Kidney (tissue), 14 donors: Measurements from ENCODE around the gene PAFAH1B2. TPM values are rescaled to one million over a fixed set of nuclear protein-coding genes. Genes with fewer than 3 reads are reported as not detected.
"Not testable (repeated sequence)": the region's sequence is repeated elsewhere in the genome, so short reads cannot be mapped to it uniquely, and the experiment has no call there.

Source experiments
- DNase-seq, 5 donors: peaks; one replicate each; pipeline ENCODE4 v3.0.0-alpha.2; 2013 to 2020
- FAIRE-seq: peaks from 2 replicates; lab custom pipeline; 2012; peaks lifted over from hg19 to GRCh38; lab: Jason Lieb, UNC
- H3K27ac ChIP-seq, 2 donors: one replicate each; pipeline ENCODE4 v1.7.0; 2013; ENCODE audit warnings: low read depth in 2 of 2, low read length in 2 of 2, inconsistent platforms in 1 of 2
- H3K27me3 ChIP-seq: one replicate; pipeline ENCODE4 v1.7.1; 2013; ENCODE audit warnings: low read length, inconsistent platforms; ENCODE audit not compliant: control insufficient read depth, insufficient read depth
- H3K36me3 ChIP-seq, 3 donors: one replicate each; pipeline versions ENCODE4 v1.7.0 to v1.7.1; 2013; ENCODE audit warnings: low read length in 3 of 3, control low read depth in 1 of 3, inconsistent platforms in 1 of 3; ENCODE audit not compliant: insufficient read depth in 3 of 3, control insufficient read depth in 2 of 3
- H3K4me1 ChIP-seq, 3 donors: one replicate each; pipeline versions ENCODE4 v1.7.0 to v1.7.1; 2013; ENCODE audit warnings: low read length in 3 of 3, inconsistent platforms in 1 of 3, low read depth in 1 of 3; ENCODE audit not compliant: control insufficient read depth in 2 of 3, insufficient read depth in 2 of 3
- H3K4me3 ChIP-seq, 3 donors: one replicate each; pipeline versions ENCODE4 v1.7.0 to v1.8.1; 2013; ENCODE audit warnings: low read length in 3 of 3, control low read depth in 1 of 3, inconsistent platforms in 1 of 3
- H3K9ac ChIP-seq, 3 donors: one replicate each; pipeline versions ENCODE4 v1.7.0 to v1.7.1; 2013; ENCODE audit warnings: low read length in 3 of 3, control low read depth in 1 of 3, inconsistent platforms in 1 of 3
- H3K9me3 ChIP-seq, 3 donors: one replicate each; pipeline versions ENCODE4 v1.7.0 to v1.7.1; 2013; ENCODE audit warnings: low read length in 3 of 3, control low read depth in 1 of 3, inconsistent platforms in 1 of 3; ENCODE audit not compliant: control insufficient read depth in 2 of 3, insufficient read depth in 1 of 3
- intact Hi-C: fragments of 100-400 bp; cut with DNase I; formaldehyde crosslinking; loops from one replicate; pipeline ENCODE4 v1.11.1; 2022
- polyA plus RNA-seq: library from polyadenylated mRNA; stranded (reverse); fragments of 350-450 nt; fragmentation: Illumina TruSeq; extraction: RNeasy Lipid Tissue Mini Kit (QIAGEN cat#74804); gene quantifications from one replicate; pipeline ENCODE4 v1.2.3, GENCODE V29; 2014; ENCODE audit warnings: low read depth, low replicate concordance; ENCODE audit not compliant: insufficient read depth
- total RNA-seq: library from RNA; stranded (reverse); fragmentation: NEBNext Ultra II Directional; extraction: Animal tissue kit (Norgen Biotek cat#: 25700); gene quantifications from one replicate; pipeline ENCODE4 v1.2.1, GENCODE V29; 2021
- TF ChIP-seq, protein P1 (sequence below): IDR thresholded peaks from 3 replicates; pipeline ENCODE4 v1.5.1; 2012; ENCODE audit warnings: mild to moderate bottlenecking, moderate library complexity, borderline replicate concordance; ENCODE audit not compliant: insufficient read depth; ENCODE audit errors: extremely low read depth
- donor health status: control.
- donor health status: control.
- donor health status: control.
- donor health status: control.
- donor health status: control.
- donor health status: DM: yes; HTN: yes; CAD: no.
- donor health status: Normal renal cell carcinoma (clear cell type).

The PAFAH1B2 gene
- total and polyA plus RNA-seq, 2 donors from 2014 or later = 29.4 to 90.2 TPM

GRCh38 chr11:117130879-117131278 is 13.2 kb upstream of the PAFAH1B2 start:
- Histone ChIP-seq H3K36me3 (no peaks in the 10 kb centered on the region), H3K27me3 (no peaks in the 10 kb centered on the region), H3K4me1 (no peaks in the 10 kb centered on the region), H3K9ac (no peak overlapping the region), H3K27ac (no peak overlapping the region), H3K9me3 (no peaks in the 10 kb centered on the region), H3K4me3 (no peak overlapping the region)
- intact Hi-C loops = no loop called here
- TF ChIP-seq, protein P1, sequence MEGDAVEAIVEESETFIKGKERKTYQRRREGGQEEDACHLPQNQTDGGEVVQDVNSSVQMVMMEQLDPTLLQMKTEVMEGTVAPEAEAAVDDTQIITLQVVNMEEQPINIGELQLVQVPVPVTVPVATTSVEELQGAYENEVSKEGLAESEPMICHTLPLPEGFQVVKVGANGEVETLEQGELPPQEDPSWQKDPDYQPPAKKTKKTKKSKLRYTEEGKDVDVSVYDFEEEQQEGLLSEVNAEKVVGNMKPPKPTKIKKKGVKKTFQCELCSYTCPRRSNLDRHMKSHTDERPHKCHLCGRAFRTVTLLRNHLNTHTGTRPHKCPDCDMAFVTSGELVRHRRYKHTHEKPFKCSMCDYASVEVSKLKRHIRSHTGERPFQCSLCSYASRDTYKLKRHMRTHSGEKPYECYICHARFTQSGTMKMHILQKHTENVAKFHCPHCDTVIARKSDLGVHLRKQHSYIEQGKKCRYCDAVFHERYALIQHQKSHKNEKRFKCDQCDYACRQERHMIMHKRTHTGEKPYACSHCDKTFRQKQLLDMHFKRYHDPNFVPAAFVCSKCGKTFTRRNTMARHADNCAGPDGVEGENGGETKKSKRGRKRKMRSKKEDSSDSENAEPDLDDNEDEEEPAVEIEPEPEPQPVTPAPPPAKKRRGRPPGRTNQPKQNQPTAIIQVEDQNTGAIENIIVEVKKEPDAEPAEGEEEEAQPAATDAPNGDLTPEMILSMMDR = no peak
- DNase-seq (no peak), FAIRE-seq (no peak)

GRCh38 chr11:117134431-117134830 is 9.7 kb upstream of the PAFAH1B2 start:
- Histone ChIP-seq H3K27ac (no peak overlapping the region), H3K4me3 (no peak overlapping the region), H3K27me3 (no peaks in the 10 kb centered on the region), H3K9me3 (no peaks in the 10 kb centered on the region), H3K4me1 (no peaks in the 10 kb centered on the region), H3K36me3 (no peaks in the 10 kb centered on the region), H3K9ac (no peak overlapping the region)
- TF ChIP-seq, protein P1 = no peak
- FAIRE-seq (no peak), DNase-seq (no peak)
- intact Hi-C loops = no loop called here

DNA sequence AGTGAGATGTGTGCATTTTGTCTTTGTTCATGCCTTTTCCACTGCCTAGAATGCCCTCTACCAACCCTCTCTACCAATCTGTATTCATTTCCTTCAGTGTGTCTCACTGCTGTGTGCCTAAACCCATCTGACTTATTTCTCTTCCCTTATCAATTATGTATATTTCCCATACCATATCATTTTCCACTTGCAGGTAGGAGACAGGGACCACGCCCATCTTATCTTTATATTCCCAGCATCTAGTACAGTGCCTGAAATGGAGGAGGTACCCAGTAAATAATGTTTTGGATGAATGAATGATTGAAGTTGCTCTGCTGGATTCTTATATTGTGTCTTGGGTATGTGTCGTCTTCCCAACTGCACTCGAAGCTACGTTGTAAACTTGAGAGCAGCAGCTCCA is 9.1 kb upstream of the PAFAH1B2 start:
- H3K9ac ChIP-seq, H3K36me3 ChIP-seq, H3K27me3 ChIP-seq, DNase-seq, FAIRE-seq, H3K27ac ChIP-seq, intact Hi-C loops, H3K4me3 ChIP-seq, H3K4me1 ChIP-seq, H3K9me3 ChIP-seq: not testable (repeated sequence)

- FAIRE-seq, DNase-seq, H3K27ac ChIP-seq, H3K9me3 ChIP-seq, intact Hi-C loops, H3K9ac ChIP-seq, H3K4me1 ChIP-seq, H3K4me3 ChIP-seq, H3K27me3 ChIP-seq, H3K36me3 ChIP-seq: not testable (repeated sequence)
Measured at GRCh38 chr11:117137223-117138086, 6.6 kb upstream of the PAFAH1B2 start.
